Activated CD8-positive, alpha-beta memory T cell treated with anti-CD3 and anti-CD28 coated beads, Interleukin-2, amount 50 U/mL, for 24 hours (primary cell): ENCODE measurements around the gene EIF3A.
"Not testable (repeated sequence)": the region's sequence is repeated elsewhere in the genome, so short reads cannot be mapped to it uniquely, and the experiment has no call there.

Experiments used
- DNase-seq: peaks from one replicate; pipeline ENCODE4 v3.0.0-alpha.2; 2020; ENCODE audit errors: extremely low read depth

Gene EIF3A

GRCh38 chr10:119051775-119052174 is 28.8 kb downstream of the EIF3A start:
- DNase-seq = no peak

DNA sequence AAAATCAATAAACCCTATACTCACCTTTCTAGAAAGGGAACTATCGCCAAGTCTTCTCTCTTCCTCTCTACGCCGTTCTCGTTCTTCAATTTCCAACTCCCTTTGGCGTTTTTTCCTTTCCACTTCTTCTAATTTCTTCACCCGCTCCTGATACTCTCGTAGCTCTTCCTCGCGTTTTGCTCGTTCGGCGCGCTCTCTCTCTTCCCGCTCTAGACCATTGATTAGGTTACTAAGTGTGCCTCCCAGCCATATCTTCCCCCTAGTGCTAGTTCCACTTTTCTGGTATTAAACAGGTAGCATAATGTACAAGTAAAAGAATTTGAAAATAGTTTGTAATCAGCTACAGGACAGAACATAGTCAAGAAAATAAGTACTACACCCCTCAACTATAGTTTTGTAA is 30.8 kb downstream of the EIF3A start:
- DNase-seq = no peak

DNA sequence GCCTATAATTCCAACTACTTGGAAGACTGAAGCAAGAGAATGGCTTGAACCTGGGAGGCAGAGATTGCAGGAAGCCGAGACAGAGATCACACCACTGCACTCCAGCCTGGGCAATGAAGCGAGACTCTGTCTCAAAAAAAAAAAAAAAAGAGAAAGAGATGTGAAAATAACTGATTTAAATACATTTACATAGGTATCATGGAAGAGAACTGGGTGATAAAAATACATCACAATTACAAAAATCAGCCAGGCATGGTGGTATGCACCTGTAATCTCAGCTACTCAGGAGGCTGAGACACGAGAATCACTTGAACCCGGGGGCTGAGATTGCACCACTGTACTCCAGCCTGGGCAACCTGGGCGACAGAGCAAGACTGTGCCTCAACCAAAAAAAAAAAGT is 31.3 kb downstream of the EIF3A start:
- no peak for DNase-seq

- no peak for DNase-seq
Measured at GRCh38 chr10:119045561-119045960, 35.1 kb downstream of the EIF3A start.

- no peak for DNase-seq
Measured at GRCh38 chr10:119042169-119042568, 38.4 kb downstream of the EIF3A start.

DNA sequence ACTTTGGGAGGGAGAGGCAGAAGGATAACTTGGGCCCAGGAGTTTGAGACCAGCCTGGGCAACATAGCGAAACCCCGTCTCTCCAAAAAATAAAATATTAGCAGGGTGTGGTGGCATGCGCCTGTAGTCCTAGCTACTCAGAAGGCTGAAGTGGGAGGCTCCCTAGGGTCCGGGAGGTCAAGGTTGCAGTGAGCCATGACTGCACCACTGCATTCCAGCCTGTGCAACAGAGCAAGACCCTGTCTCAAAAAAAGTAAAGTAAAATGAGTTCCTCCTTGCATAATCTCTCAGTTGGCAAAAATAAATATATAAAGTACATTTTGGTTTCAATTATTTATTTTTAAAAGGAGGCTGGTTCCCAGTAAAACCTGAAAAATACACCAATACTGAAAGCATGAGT is 39.3 kb downstream of the EIF3A start:
- DNase-seq = no peak

GRCh38 chr10:119039161-119039560 is 41.5 kb downstream of the EIF3A start:
- no peak for DNase-seq

DNA sequence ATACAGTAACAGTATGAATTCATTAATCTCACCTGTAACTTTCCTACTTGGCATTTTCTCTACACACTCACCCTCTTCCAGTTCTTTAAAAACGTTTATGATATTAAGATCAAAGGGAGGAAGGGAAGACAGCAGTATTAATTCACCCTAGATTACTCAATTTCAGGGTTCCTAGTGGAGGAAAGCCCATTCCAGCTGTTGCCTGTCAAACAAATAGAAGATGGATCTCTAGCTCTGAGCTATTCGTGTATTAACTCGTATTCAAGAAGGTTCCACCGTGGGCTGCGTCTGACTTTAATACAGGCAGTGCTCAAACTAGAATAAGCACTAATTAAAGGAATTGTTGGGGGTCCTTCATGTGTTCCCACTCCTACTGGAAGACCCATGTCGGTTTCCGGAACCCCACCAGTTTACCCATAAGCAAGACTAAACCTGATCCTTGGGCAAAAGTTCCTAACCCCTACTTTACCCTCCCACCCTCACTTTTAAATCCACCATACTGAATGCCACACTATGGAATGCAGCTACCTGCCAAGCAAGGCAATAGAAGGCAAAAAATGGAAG is 49.0 kb downstream of the EIF3A start:
- DNase-seq = no peak

DNA sequence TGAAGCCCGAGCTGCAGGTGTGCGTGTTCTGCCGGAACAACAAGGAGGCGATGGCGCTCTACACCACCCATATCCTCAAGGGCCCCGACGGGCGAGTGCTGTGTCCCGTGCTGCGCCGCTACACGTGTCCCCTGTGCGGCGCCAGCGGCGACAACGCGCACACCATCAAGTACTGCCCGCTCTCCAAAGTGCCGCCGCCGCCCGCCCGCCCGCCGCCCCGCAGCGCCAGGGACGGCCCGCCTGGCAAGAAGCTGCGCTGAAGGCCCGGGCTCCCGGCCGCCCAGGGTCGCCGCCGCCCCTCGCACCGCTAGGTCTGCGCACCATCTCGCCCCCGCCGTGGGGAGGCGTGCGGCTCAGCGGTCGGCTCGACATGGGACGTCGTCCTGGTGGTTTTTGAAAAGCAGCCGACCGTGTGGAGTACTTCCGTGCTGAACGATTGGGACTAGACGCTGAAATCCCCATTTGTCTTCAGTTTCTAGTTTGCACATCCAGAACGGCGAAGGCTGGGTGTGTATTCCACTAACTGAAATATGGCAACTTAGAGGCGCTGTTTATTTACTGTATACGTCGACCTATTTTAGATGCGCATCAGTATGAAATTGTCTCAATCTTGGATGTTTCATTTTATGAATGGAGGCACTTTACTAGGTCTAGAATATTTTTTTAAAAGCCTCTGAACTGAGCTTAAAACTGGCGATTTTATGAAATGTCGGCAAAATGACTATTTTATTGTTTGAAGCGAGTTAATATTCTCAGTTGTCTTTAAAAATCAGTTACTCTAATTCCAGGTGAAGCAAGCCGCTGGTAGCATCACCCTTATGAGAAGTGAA is 50.0 kb downstream of the EIF3A start:
- no peak for DNase-seq

DNA sequence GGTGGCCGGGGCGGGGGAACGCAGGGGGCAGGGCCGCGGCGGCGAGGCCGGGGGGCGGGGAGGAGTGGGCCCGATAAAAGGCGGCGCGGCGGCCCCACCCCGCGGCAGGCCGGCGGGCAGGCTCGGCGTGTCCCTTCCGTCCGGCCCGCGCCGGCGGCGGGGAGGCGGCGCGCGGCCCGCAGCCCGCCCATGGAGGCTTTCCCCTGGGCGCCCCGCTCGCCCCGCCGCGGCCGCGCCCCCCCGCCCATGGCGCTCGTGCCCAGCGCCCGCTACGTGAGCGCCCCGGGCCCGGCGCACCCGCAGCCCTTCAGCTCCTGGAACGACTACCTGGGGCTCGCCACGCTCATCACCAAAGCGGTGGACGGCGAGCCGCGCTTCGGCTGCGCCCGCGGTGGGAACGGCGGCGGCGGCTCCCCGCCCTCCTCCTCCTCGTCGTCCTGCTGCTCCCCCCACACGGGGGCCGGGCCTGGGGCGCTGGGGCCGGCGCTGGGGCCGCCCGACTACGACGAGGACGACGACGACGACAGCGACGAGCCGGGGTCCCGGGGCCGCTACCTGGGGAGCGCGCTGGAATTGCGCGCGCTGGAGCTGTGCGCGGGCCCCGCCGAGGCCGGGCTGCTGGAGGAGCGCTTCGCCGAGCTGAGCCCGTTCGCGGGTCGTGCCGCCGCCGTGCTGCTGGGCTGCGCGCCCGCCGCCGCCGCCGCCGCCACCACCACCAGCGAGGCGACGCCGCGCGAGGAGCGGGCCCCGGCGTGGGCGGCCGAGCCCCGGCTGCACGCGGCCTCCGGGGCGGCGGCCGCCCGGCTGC is 50.8 kb downstream of the EIF3A start, which contains the start of gene NANOS1:
Gene NANOS1 (plus strand): TSS at position 102 of the 808 bp plus-strand sequence. CDS start 88 bp downstream, at position 190.
- no peak for DNase-seq

DNA sequence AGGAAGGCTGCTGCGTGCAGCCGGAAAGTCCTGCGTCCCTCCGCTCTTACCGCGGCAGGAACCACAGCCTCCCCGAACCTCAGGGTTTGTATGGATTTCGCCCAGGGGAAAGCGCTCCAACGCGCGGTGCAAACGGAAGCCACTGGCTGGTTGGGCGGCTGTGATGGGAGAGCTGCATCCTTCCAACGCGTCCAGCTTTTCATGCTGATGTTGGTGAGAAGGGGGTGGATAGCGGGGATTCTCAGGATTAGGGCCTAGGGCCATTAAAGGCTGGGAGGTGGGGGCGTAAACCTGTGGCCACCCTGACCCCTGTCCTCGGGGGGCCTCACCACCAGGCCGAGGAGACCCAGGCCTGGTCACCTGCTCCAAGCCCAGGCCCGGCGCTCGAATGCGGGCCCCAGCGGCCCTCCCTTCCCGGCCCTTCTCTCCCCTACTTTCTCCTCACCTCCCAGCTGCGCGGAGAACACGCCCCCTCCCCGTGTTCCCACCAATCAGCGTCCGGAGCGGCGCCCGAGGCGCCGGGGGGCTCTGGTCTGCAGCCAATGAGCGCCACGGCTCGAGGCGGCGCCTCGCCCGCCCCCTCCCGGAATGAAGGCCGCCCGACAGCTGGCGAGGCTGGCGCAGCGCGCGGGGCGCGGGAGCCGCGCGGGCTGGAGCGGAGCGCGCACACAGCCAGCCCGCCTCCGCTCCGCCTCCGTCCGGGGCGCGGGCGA is 51.6 kb downstream of the EIF3A start:
- DNase-seq = peak; percentile 44

DNA sequence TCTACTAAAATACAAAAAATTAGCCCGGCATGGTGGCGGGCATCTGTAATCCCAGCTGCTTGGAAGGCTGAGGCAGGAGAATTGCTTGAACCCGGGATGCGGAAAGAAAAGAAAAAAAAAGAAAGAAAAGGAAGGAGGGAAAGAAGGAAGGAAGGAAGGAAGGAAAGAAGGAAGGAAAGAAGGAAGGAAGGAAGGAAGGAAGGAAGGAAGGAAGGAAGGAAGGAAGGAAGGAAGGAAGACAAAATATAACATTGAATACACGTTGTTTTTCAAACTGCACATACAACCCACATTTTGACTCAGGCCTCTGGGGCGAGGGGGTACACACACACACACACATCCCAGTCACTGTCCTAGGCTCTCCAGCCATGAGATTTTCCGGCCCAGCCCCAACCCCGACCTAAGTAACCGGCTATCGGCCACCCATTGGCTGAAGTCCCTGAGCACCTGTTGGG is 52.1 kb downstream of the EIF3A start:
- not testable (repeated sequence) for DNase-seq

GRCh38 chr10:119026301-119027110 is 54.1 kb downstream of the EIF3A start:
- no peak for DNase-seq

- no peak for DNase-seq
Measured at GRCh38 chr10:119025776-119026175, 54.8 kb downstream of the EIF3A start.

GRCh38 chr10:119025336-119025735 is 55.3 kb downstream of the EIF3A start:
- DNase-seq = no peak

- no peak for DNase-seq
Measured at GRCh38 chr10:119024882-119025281, 55.7 kb downstream of the EIF3A start.

DNA sequence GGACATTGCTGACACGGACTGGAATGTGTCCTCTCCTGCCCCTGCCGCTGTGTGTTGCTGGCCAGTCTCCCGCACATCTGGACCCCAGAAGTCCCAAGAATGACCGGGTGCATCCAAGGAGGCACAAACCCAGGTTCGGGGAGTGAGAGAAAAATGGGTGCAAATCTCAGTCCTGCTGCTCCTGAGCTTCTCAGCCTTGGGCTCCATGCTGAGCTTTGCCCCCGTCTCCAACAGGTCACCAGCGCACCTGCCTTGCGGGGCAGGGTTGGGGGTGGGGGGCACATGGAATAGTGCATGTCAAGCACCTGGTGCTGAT is 57.1 kb downstream of the EIF3A start:
- no peak for DNase-seq

- no peak for DNase-seq
Measured at GRCh38 chr10:119022846-119023552, 57.6 kb downstream of the EIF3A start.

DNA sequence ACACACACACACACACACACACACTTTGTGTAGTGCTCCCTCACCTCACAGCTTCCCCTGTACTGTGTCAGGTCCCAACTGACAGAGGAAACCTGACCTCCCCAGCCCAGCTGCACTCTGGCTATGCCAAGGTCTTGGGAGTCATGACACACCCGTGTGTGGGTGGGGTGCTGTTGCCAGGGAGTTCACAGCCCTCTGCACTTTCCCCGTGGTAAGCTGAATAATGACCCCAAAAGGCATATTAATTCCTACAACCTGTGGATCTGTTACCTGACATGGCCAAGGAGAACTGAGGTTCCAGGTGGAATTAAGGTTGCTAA is 60.0 kb downstream of the EIF3A start:
- DNase-seq = no peak

GRCh38 chr10:119007211-119007574 is 73.4 kb downstream of the EIF3A start:
- no peak for DNase-seq
